OCI-LY1 (cell line): ENCODE data around the gene CEP63.

Experiments
- H2AFZ ChIP-seq: fragments of 200-600 bp; sonication (generic), shearing (Covaris generic); 2 replicates; pipeline ENCODE4 v1.6.0; 2014; ENCODE audit warnings: antibody characterized with exemption, mild to moderate bottlenecking, low read length
- H3F3A ChIP-seq: fragments of 200-600 bp; sonication (generic), shearing (Covaris generic); 2 replicates; pipeline ENCODE4 v1.6.0; 2014; ENCODE audit warnings: mild to moderate bottlenecking, antibody characterized with exemption, low read length, moderate library complexity; ENCODE audit not compliant: insufficient read depth
- H3K27ac ChIP-seq: fragments of 200-600 bp; sonication (generic); 2 replicates; pipeline ENCODE4 v1.5.1; 2014; ENCODE audit warnings: low read length, mixed run types, mild to moderate bottlenecking, low read depth; ENCODE audit not compliant: poor library complexity, severe bottlenecking
- H3K27me3 ChIP-seq: fragments of 200-600 bp; sonication (generic); 2 replicates; pipeline ENCODE4 v1.6.0; 2014; ENCODE audit warnings: antibody characterized with exemption, mild to moderate bottlenecking, low read length, moderate library complexity; ENCODE audit not compliant: insufficient read depth
- H3K36me3 ChIP-seq: fragments of 200-600 bp; sonication (generic); 2 replicates; pipeline ENCODE4 v1.6.1; 2014; ENCODE audit warnings: mild to moderate bottlenecking, antibody characterized with exemption, low read length, moderate library complexity, mixed read lengths; ENCODE audit not compliant: insufficient read depth
- H3K4me1 ChIP-seq: fragments of 200-600 bp; sonication (generic); 2 replicates; pipeline ENCODE4 v1.5.1; 2014; ENCODE audit warnings: mild to moderate bottlenecking, low read length, moderate library complexity; ENCODE audit not compliant: insufficient read depth, severe bottlenecking
- H3K4me2 ChIP-seq: fragments of 200-600 bp; sonication (generic), shearing (Covaris generic); 2 replicates; pipeline ENCODE4 v1.6.1; 2014; ENCODE audit warnings: low read length
- H3K4me3 ChIP-seq: fragments of 200-600 bp; sonication (generic); 2 replicates; pipeline ENCODE4 v1.5.1; 2014; ENCODE audit warnings: low read length, low read depth, mild to moderate bottlenecking, mixed read lengths; ENCODE audit not compliant: poor library complexity, severe bottlenecking
- H3K79me2 ChIP-seq: fragments of 200-600 bp; shearing (Covaris generic); 2 replicates; pipeline ENCODE4 v1.6.1; 2016; ENCODE audit warnings: mixed run types, low read length, mixed read lengths; ENCODE audit not compliant: insufficient read depth
- H3K9ac ChIP-seq: fragments of 200-600 bp; sonication (generic), shearing (Covaris generic); 2 replicates; pipeline ENCODE4 v1.6.1; 2014; ENCODE audit warnings: mild to moderate bottlenecking, low read length, mixed read lengths
- H3K9me2 ChIP-seq: fragments of 200-600 bp; sonication (generic), shearing (Covaris generic); 2 replicates; pipeline ENCODE4 v1.6.1; 2014; ENCODE audit warnings: low read depth, mild to moderate bottlenecking, low read length, mixed read lengths
- H3K9me3 ChIP-seq: fragments of 200-600 bp; shearing (Covaris generic); 2 replicates; pipeline ENCODE4 v1.6.1; 2014; ENCODE audit warnings: low read length, mixed read lengths
- H4K20me1 ChIP-seq: fragments of 200-600 bp; sonication (generic), shearing (Covaris generic); 2 replicates; pipeline ENCODE4 v1.6.0; 2016; ENCODE audit warnings: mild to moderate bottlenecking, low read length; ENCODE audit not compliant: insufficient read depth
- CTCF ChIP-seq: fragments of 200-600 bp; sonication (generic), shearing (Covaris generic); IDR thresholded peaks from 2 replicates; pipeline ENCODE4 v1.5.1; 2017; ENCODE audit warnings: mild to moderate bottlenecking, antibody characterized with exemption, low read length, moderate library complexity, mixed read lengths
- EZH2 ChIP-seq: fragments of 200-600 bp; sonication (generic), shearing (Covaris generic); IDR thresholded peaks from 2 replicates; pipeline ENCODE4 v1.8.0; 2017; ENCODE audit warnings: borderline replicate concordance, mixed run types, mild to moderate bottlenecking, antibody characterized with exemption, low read length, moderate library complexity, mixed read lengths

Gene CEP63

GRCh38 chr3:134457376-134458074 is 28.3 kb upstream of the CEP63 start:
- Histone ChIP-seq H3K9me3 (no peaks in the 10 kb centered on the region), H3F3A (no peaks in the 10 kb centered on the region), H3K27me3 (no peaks in the 10 kb centered on the region; the same call in 1 of the 2 replicates), H3K9ac (no peak overlapping the region), H3K36me3 (no peaks in the 10 kb centered on the region), H2AFZ (no peak overlapping the region), H4K20me1 (no peaks in the 10 kb centered on the region), H3K9me2 (no peaks in the 10 kb centered on the region), H3K27ac (no peak overlapping the region), H3K79me2 (no peaks in the 10 kb centered on the region), H3K4me2 (no peak overlapping the region), H3K4me3 (no peak overlapping the region), H3K4me1 (no peaks in the 10 kb centered on the region)
- no peak for TF ChIP-seq EZH2
- no peak for TF ChIP-seq CTCF

GRCh38 chr3:134458406-134458945 is 27.4 kb upstream of the CEP63 start:
- no peak overlapping the region for H3K27ac ChIP-seq
- H3K79me2 ChIP-seq: no peaks in the 10 kb centered on the region
- no peaks in the 10 kb centered on the region for H3F3A ChIP-seq
- H4K20me1 ChIP-seq: no peaks in the 10 kb centered on the region
- H3K9me3 ChIP-seq: no peaks in the 10 kb centered on the region
- no peak for TF ChIP-seq CTCF
- no peak for TF ChIP-seq EZH2
- no peaks in the 10 kb centered on the region for H3K9me2 ChIP-seq
- H3K27me3 ChIP-seq: no peaks in the 10 kb centered on the region; the same call in 1 of the 2 replicates
- no peak overlapping the region for H3K4me3 ChIP-seq
- no peak overlapping the region for H2AFZ ChIP-seq
- no peaks in the 10 kb centered on the region for H3K4me1 ChIP-seq
- H3K36me3 ChIP-seq: no peaks in the 10 kb centered on the region
- H3K9ac ChIP-seq: no peak overlapping the region
- H3K4me2 ChIP-seq: no peak overlapping the region

- no peak overlapping the region for H2AFZ ChIP-seq
- TF ChIP-seq CTCF: no peak
- no peak for TF ChIP-seq EZH2
- H3K9me3 ChIP-seq: no peaks in the 10 kb centered on the region
- H4K20me1 ChIP-seq: no peaks in the 10 kb centered on the region
- no peaks in the 10 kb centered on the region for H3F3A ChIP-seq
- H3K4me3 ChIP-seq: no peak overlapping the region
- H3K4me1 ChIP-seq: no peaks in the 10 kb centered on the region
- H3K79me2 ChIP-seq: no peaks in the 10 kb centered on the region
- no peaks in the 10 kb centered on the region for H3K9me2 ChIP-seq
- H3K9ac ChIP-seq: no peak overlapping the region
- H3K27ac ChIP-seq: no peak overlapping the region
- no peaks in the 10 kb centered on the region for H3K36me3 ChIP-seq
- H3K4me2 ChIP-seq: no peak overlapping the region
- H3K27me3 ChIP-seq: no peaks in the 10 kb centered on the region; the same call in 1 of the 2 replicates
These were observed 26.3 kb upstream of the CEP63 start for GRCh38 chr3:134459562-134459961.
